Smooth muscle cell (in vitro differentiated cells): ENCODE data around the gene GPATCH2L. TPM values are rescaled to one million over a fixed set of nuclear protein-coding genes. Genes with fewer than 3 reads are reported as not detected.

Experiments used
- polyA plus RNA-seq: library from polyadenylated mRNA; unstranded; fragments of >200 nt; fragmentation: Nextera tagmentation; extraction: Ambion mirVana; gene quantifications from 2 replicates; pipeline ENCODE4 v1.2.1, GENCODE V29; 2016
- total RNA-seq: library from RNA; depleted of rRNA; stranded (reverse); fragments of >200 nt; gene quantifications from 2 replicates; pipeline ENCODE4 v1.2.3, GENCODE V29; 2014

Gene GPATCH2L
- total and polyA plus RNA-seq, 2 experiments from 2014 or later = 14.5 to 53.4 TPM

Other genes starting within 250 kb of the GPATCH2L start
- gene TGFB3, start 169.9 kb upstream of the GPATCH2L start, total RNA-seq = 63.4 and 77.5 TPM in 2 replicates
- 103 and 119 TPM in 2 replicates for gene TGFB3, start 169.9 kb upstream of the GPATCH2L start, polyA plus RNA-seq
- 46.5 and 46.9 TPM in 2 replicates for gene IFT43, start 166.2 kb upstream of the GPATCH2L start, total RNA-seq
- 63.0 and 64.7 TPM in 2 replicates for gene IFT43, start 166.2 kb upstream of the GPATCH2L start, polyA plus RNA-seq
- 0.72 TPM in 1 of 2 replicates, not detected in the other for gene ESRRB, start 224.2 kb downstream of the GPATCH2L start, total RNA-seq
- gene ESRRB, start 224.2 kb downstream of the GPATCH2L start, polyA plus RNA-seq = not detected in 2 replicates